KMS-11 (cell line): ENCODE data around the gene PON3.

Experiments
- H2AFZ ChIP-seq: fragments of 200-600 bp; sonication (generic); 2 replicates; pipeline ENCODE4 v1.6.1; 2016; ENCODE audit warnings: antibody characterized with exemption, mixed run types, low read depth
- H3K27ac ChIP-seq: fragments of 200-600 bp; sonication (generic); 2 replicates; pipeline ENCODE4 v1.6.1; 2016; ENCODE audit warnings: mild to moderate bottlenecking, mixed run types
- H3K27me3 ChIP-seq: fragments of 200-600 bp; sonication (generic); 2 replicates; pipeline ENCODE4 v1.6.1; 2017; ENCODE audit warnings: mild to moderate bottlenecking, low read depth, mixed run types, moderate library complexity; ENCODE audit not compliant: insufficient read depth
- H3K36me3 ChIP-seq: fragments of 200-600 bp; sonication (generic); 2 replicates; pipeline ENCODE4 v1.6.1; 2017; ENCODE audit warnings: mild to moderate bottlenecking, mixed run types; ENCODE audit not compliant: insufficient read depth
- H3K4me1 ChIP-seq: fragments of 200-600 bp; sonication (generic); 2 replicates; pipeline ENCODE4 v1.6.1; 2016; ENCODE audit warnings: mild to moderate bottlenecking, low read depth, mixed run types; ENCODE audit not compliant: poor library complexity, severe bottlenecking
- H3K4me2 ChIP-seq: fragments of 200-600 bp; sonication (generic); 2 replicates; pipeline ENCODE4 v1.7.0; 2016; ENCODE audit warnings: mild to moderate bottlenecking, mixed run types
- H3K4me3 ChIP-seq: fragments of 200-600 bp; sonication (generic); IDR thresholded peaks from 2 replicates; pipeline ENCODE4 v1.6.1; 2017; ENCODE audit warnings: low read depth, low read length, mixed read lengths; ENCODE audit not compliant: insufficient read depth
- H3K79me2 ChIP-seq: fragments of 200-600 bp; sonication (generic); 2 replicates; pipeline ENCODE4 v1.6.1; 2016; ENCODE audit warnings: low read depth, mixed run types; ENCODE audit not compliant: insufficient read depth
- H3K9ac ChIP-seq: fragments of 200-600 bp; sonication (generic); 2 replicates; pipeline ENCODE4 v1.6.1; 2016; ENCODE audit warnings: mild to moderate bottlenecking, mixed run types
- H4K20me1 ChIP-seq: fragments of 200-600 bp; sonication (generic); 2 replicates; pipeline ENCODE4 v1.6.1; 2016; ENCODE audit warnings: mild to moderate bottlenecking, mixed run types; ENCODE audit not compliant: insufficient read depth
- CTCF ChIP-seq: fragments of 200-600 bp; sonication (generic); conservative IDR thresholded peaks from 2 replicates; pipeline ENCODE4 v1.6.1; 2017; ENCODE audit warnings: low read depth, mild to moderate bottlenecking, antibody characterized with exemption, low read length, moderate library complexity, mixed read lengths

Gene PON3

GRCh38 chr7:95433129-95433528, 37.0 kb upstream of the PON3 start:
- Histone ChIP-seq H3K9ac (no peak overlapping the region), H3K36me3 (no peaks in the 10 kb centered on the region), H3K4me3 (no peak overlapping the region), H3K27ac (no peak overlapping the region), H4K20me1 (0 out of 2 replicates have a peak, but pooled peaks cover under 1% of the 10 kb centered on the region), H3K4me1 (peaks cover 15% of the 10 kb centered on the region), H3K4me2 (no peak overlapping the region), H3K27me3 (no peaks in the 10 kb centered on the region), H2AFZ (no peak overlapping the region), H3K79me2 (0 out of 2 replicates have a peak, but pooled peaks cover 6% of the 10 kb centered on the region)
- no peak for TF ChIP-seq CTCF

GRCh38 chr7:95432606-95433005, 36.4 kb upstream of the PON3 start:
- no peak overlapping the region for H3K4me2 ChIP-seq
- 0 out of 2 replicates have a peak, but pooled peaks cover 4% of the 10 kb centered on the region for H4K20me1 ChIP-seq
- H3K4me3 ChIP-seq, result no peak overlapping the region
- no peak overlapping the region for H3K27ac ChIP-seq
- no peak overlapping the region for H3K9ac ChIP-seq
- no peak for TF ChIP-seq CTCF
- no peak overlapping the region for H2AFZ ChIP-seq
- H3K27me3 ChIP-seq, result no peaks in the 10 kb centered on the region
- H3K36me3 ChIP-seq, result no peaks in the 10 kb centered on the region
- peaks cover 15% of the 10 kb centered on the region for H3K4me1 ChIP-seq
- 0 out of 2 replicates have a peak, but pooled peaks cover 6% of the 10 kb centered on the region for H3K79me2 ChIP-seq

- peaks cover 15% of the 10 kb centered on the region for H3K4me1 ChIP-seq
- no peak overlapping the region for H3K9ac ChIP-seq
- H3K79me2 ChIP-seq, result 0 out of 2 replicates have a peak, but pooled peaks cover 6% of the 10 kb centered on the region
- no peak overlapping the region for H3K4me2 ChIP-seq
- no peak overlapping the region for H3K4me3 ChIP-seq
- no peak overlapping the region for H3K27ac ChIP-seq
- no peak for TF ChIP-seq CTCF
- 0 out of 2 replicates have a peak, but pooled peaks cover 4% of the 10 kb centered on the region for H4K20me1 ChIP-seq
- H3K27me3 ChIP-seq, result no peaks in the 10 kb centered on the region
- no peaks in the 10 kb centered on the region for H3K36me3 ChIP-seq
- H2AFZ ChIP-seq, result no peak overlapping the region
Measured at GRCh38 chr7:95430864-95431263, 34.7 kb upstream of the PON3 start.

GRCh38 chr7:95429241-95429990, 33.2 kb upstream of the PON3 start:
- no peak for TF ChIP-seq CTCF
- Histone ChIP-seq H3K79me2 (0 out of 2 replicates have a peak, but pooled peaks cover 6% of the 10 kb centered on the region), H4K20me1 (0 out of 2 replicates have a peak, but pooled peaks cover 4% of the 10 kb centered on the region), H3K9ac (no peak overlapping the region), H3K4me1 (peaks cover 9% of the 10 kb centered on the region), H3K4me3 (no peak overlapping the region), H2AFZ (no peak overlapping the region), H3K27ac (no peak overlapping the region), H3K27me3 (no peaks in the 10 kb centered on the region), H3K36me3 (peaks cover 3% of the 10 kb centered on the region; the same call in 1 of the 2 replicates), H3K4me2 (no peak overlapping the region)
